Ascending aorta (tissue), 2 donors: ENCODE data around the gene ZNF736. TPM values are rescaled to one million over a fixed set of nuclear protein-coding genes. Genes with fewer than 3 reads are reported as not detected.
"Not testable (repeated sequence)": the region's sequence is repeated elsewhere in the genome, so short reads cannot be mapped to it uniquely, and the experiment has no call there.

ENCODE experiments used
- DNase-seq, 2 donors: peaks; one replicate each; pipeline ENCODE4 v3.0.0-alpha.2; 2019; ENCODE audit warnings: low spot score in 2 of 2
- H3K27ac ChIP-seq, 2 donors: fragments of 200-600 bp; sonication (generic); one replicate each; pipeline ENCODE4 v1.5.1; 2016 to 2017; ENCODE audit warnings: mild to moderate bottlenecking in 1 of 2
- H3K27me3 ChIP-seq: fragments of 200-600 bp; sonication (generic); one replicate; pipeline ENCODE4 v1.5.1; 2017
- H3K36me3 ChIP-seq, 2 donors: fragments of 200-600 bp; sonication (generic); one replicate each; pipeline ENCODE4 v1.5.1; 2016
- H3K4me1 ChIP-seq, 2 donors: fragments of 200-600 bp; sonication (generic); one replicate each; pipeline ENCODE4 v1.5.1; 2016 to 2017; ENCODE audit warnings: mild to moderate bottlenecking in 1 of 2
- H3K4me3 ChIP-seq, 2 donors: fragments of 200-600 bp; sonication (generic); one replicate each; pipeline ENCODE4 v1.5.1; 2016 to 2017; ENCODE audit warnings: mild to moderate bottlenecking in 1 of 2
- H3K9me3 ChIP-seq, 2 donors: fragments of 200-600 bp; sonication (generic); one replicate each; pipeline ENCODE4 v1.5.1; 2016
- CTCF ChIP-seq, 3 experiments: fragments of 200-600 bp in 2 of 3; fragments of 450-650 bp in 1 of 3; sonication (generic) in 2 of 3; IDR thresholded peaks; one replicate each; pipeline ENCODE4 v1.5.1; 2016 to 2019; ENCODE audit warnings: antibody characterized with exemption in 3 of 3, mild to moderate bottlenecking in 1 of 3, moderate library complexity in 1 of 3
- intact Hi-C: fragments of 100-400 bp; cut with DNase I; formaldehyde crosslinking; loops from one replicate; pipeline ENCODE4 v1.15.1; 2023
- total RNA-seq: library from RNA; depleted of rRNA; stranded (reverse); fragments of >200 nt; gene quantifications from one replicate; pipeline ENCODE4 v1.1.0, GENCODE V29; 2016

Gene ZNF736
- total RNA-seq, 1 donor from 2014 or later, result 6.0 TPM

GRCh38 chr7:64314566-64314965 is 805 bp downstream of the ZNF736 start:
- Histone ChIP-seq H3K36me3 (no peaks in the 10 kb centered on the region), H3K4me3 (peak overlapping the region; percentile 65 to 72), H3K27me3 (no peaks in the 10 kb centered on the region), H3K9me3 (no peaks in the 10 kb centered on the region), H3K4me1 (peaks cover 0 to 9% of the 10 kb centered on the region in 2 donors), H3K27ac (no peak overlapping the region)
- no peak for TF ChIP-seq CTCF (IDR thresholded peaks at IDR 0.05)
- no peak for DNase-seq
- intact Hi-C loops, result loop anchor here (5.0 to 10.0 kb wide), 3 partner anchors 478 to 1788 kb away; partner anchors contain the start of gene ZNF138

- H3K27me3 ChIP-seq, H3K27ac ChIP-seq, DNase-seq, H3K4me1 ChIP-seq, H3K4me3 ChIP-seq, H3K36me3 ChIP-seq, H3K9me3 ChIP-seq: not testable (repeated sequence)
- intact Hi-C loops, result loop anchor here (5.0 to 10.0 kb wide), 2 partner anchors 586 to 719 kb away; partner anchors contain the start of gene ZNF273
Observed at GRCh38 chr7:64316031-64316742, 2.4 kb downstream of the ZNF736 start.

GRCh38 chr7:64320547-64321513 is 7.1 kb downstream of the ZNF736 start:
- Histone ChIP-seq H3K27me3 (no peaks in the 10 kb centered on the region), H3K4me1 (no peaks in the 10 kb centered on the region), H3K27ac (no peak overlapping the region), H3K36me3 (peaks cover 0 to 4% of the 10 kb centered on the region in 2 donors), H3K9me3 (peaks cover 0 to 4% of the 10 kb centered on the region in 2 donors), H3K4me3 (no peak overlapping the region)
- no peak for TF ChIP-seq CTCF (IDR thresholded peaks at IDR 0.05)
- intact Hi-C loops, result no loop called here
- DNase-seq, result no peak

- H3K36me3 ChIP-seq, intact Hi-C loops, H3K27me3 ChIP-seq, H3K4me3 ChIP-seq, H3K27ac ChIP-seq, H3K4me1 ChIP-seq, DNase-seq: not testable (repeated sequence)
- peaks cover 0 to 21% of the 10 kb centered on the region in 2 donors for H3K9me3 ChIP-seq
Observed at GRCh38 chr7:64324166-64324565, 10.4 kb downstream of the ZNF736 start.

- not testable (repeated sequence) for H3K4me1 ChIP-seq, H3K4me3 ChIP-seq, H3K27me3 ChIP-seq, H3K27ac ChIP-seq, DNase-seq
- intact Hi-C loops, result loop anchor here (10.0 kb wide), 1 partner anchor 56 kb away; no protein-coding TSS in a partner anchor
- Histone ChIP-seq H3K9me3 (peaks cover 93 to 100% of the 10 kb centered on the region in 2 donors), H3K36me3 (peaks cover 20 to 38% of the 10 kb centered on the region in 2 donors)
Observed at GRCh38 chr7:64348713-64349210, 35.0 kb downstream of the ZNF736 start.

GRCh38 chr7:64359543-64359942 is 45.8 kb downstream of the ZNF736 start:
- Histone ChIP-seq H3K9me3 (peaks cover 42 to 73% of the 10 kb centered on the region in 2 donors), H3K27ac (no peak overlapping the region), H3K4me1 (no peaks in the 10 kb centered on the region), H3K4me3 (no peak overlapping the region), H3K27me3 (no peaks in the 10 kb centered on the region), H3K36me3 (no peaks in the 10 kb centered on the region)
- no peak for TF ChIP-seq CTCF (IDR thresholded peaks at IDR 0.05)
- intact Hi-C loops, result no loop called here
- DNase-seq, result no peak
